ENCODE measurements around the gene FXYD2.

The FXYD2 gene

DNA sequence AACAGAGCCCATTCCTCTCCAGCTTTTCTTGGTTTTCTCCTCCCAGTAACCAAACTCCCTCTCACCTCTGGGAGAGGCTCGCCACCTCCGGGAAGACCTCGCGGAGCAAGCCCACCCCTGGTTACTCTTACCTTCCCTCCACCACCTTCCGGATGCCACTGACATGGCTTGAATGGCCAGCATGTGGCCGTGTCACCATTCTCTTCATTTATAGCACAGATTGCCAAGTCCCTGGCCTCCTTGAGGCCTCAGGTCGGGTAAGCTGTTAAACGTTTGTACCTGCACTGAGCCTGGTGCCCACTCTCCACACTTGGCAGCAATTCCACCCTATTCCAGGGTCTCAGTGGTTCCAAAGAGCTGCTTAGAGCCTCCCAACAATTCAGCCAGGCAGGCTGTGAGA is 8.0 kb upstream of the FXYD2 start:
- H3K27me3 ChIP-seq, result peaks cover 0 to 58% of the 10 kb centered on the region in 2 donors
- peak; percentile 9 to 52 for DNase-seq
- TF ChIP-seq, protein P1, sequence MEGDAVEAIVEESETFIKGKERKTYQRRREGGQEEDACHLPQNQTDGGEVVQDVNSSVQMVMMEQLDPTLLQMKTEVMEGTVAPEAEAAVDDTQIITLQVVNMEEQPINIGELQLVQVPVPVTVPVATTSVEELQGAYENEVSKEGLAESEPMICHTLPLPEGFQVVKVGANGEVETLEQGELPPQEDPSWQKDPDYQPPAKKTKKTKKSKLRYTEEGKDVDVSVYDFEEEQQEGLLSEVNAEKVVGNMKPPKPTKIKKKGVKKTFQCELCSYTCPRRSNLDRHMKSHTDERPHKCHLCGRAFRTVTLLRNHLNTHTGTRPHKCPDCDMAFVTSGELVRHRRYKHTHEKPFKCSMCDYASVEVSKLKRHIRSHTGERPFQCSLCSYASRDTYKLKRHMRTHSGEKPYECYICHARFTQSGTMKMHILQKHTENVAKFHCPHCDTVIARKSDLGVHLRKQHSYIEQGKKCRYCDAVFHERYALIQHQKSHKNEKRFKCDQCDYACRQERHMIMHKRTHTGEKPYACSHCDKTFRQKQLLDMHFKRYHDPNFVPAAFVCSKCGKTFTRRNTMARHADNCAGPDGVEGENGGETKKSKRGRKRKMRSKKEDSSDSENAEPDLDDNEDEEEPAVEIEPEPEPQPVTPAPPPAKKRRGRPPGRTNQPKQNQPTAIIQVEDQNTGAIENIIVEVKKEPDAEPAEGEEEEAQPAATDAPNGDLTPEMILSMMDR (IDR thresholded peaks at IDR 0.05), result no peak
- H3K4me1 ChIP-seq, result peaks cover 0 to 2% (median 0%) of the 10 kb centered on the region in 4 donors
- H3K4me3 ChIP-seq, result no peak overlapping the region
- H3K9me3 ChIP-seq, result no peaks in the 10 kb centered on the region
- no peak overlapping the region for H3K27ac ChIP-seq
- no peaks in the 10 kb centered on the region for H3K36me3 ChIP-seq
- intact Hi-C loops (cut with DNase I; ENCODE audit: low total_unique reads), result no loop called here

DNA sequence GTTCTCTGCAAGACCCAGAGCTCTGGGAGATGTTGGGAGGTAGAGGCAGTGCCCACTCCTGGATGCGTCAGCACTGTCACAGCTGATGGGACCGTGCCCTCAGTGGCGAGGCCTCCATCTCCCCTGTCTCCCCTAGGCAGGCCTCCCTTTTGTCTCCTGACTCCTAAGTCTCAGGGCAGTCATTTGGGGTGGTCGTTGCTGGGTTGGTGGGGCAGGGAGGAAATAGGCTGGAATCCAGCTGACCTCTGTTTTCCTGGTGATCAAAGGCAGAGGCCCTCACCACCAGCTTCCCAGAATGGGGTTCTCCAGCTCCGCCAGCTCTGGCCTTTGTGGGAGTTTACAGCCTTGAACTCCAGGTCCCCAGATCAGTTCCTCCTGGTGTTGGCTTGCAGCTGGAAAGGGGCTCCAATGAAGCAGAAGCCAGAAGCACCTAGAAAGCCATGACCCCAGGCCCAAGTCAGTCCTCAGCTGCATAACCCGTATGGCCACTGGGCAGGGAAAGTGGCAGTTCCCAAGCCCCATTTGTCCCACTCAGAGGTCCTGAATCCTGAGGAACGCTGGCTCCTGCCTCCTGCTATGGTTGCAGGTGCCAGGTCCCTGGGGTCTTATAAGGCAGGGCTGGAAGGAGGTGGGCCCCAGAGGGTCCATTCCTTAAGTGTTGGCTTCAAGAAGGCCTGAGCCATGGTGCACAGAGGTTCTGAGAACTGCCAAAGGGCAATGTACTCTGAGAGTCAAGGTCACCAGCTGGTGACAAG is 7.3 kb upstream of the FXYD2 start:
- H3K9me3 ChIP-seq, result no peaks in the 10 kb centered on the region
- H3K27me3 ChIP-seq, result peaks cover 0 to 59% of the 10 kb centered on the region in 2 donors
- TF ChIP-seq, protein P1 (IDR thresholded peaks at IDR 0.05), result no peak
- H3K27ac ChIP-seq, result no peak overlapping the region
- peaks cover 0 to 2% (median 0%) of the 10 kb centered on the region in 4 donors for H3K4me1 ChIP-seq
- no peak overlapping the region for H3K4me3 ChIP-seq
- DNase-seq, result peak; percentile 14 to 48
- H3K36me3 ChIP-seq, result no peaks in the 10 kb centered on the region
- intact Hi-C loops (cut with DNase I; ENCODE audit: low total_unique reads), result no loop called here

DNA sequence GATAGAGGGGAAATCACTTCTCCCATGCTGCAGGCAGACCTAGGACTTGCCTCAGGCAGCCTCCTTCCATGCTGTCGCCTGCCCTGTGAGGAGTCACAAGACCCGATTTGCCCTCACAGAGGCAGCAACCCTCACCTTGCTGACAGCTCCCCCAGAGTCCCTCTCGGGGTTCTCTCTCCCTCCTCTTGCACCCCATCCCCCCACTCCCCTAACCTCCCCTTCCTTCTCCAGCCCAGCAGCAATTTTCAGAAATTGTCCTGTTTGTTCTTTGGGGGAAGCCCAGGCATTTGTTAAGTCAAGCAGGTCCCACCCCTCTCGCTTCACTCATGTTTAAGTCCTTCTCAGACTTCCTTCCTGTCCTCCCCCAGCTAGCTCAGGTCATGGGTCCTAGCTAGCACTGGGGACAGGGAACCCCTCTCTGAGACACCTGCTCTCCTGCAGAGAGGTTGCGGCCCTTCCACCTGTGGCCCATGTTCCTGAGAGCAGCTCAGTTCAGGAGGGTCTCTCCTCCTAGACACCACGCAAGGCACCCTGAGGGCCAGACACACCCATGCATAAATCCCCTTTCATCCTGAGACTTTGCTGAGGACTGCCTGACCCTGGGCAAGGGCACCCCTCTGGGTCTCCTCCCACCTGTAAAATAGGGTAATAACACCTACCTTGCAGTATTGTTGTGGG is 6.3 kb upstream of the FXYD2 start:
- intact Hi-C loops (cut with DNase I; ENCODE audit: low total_unique reads), result no loop called here
- no peaks in the 10 kb centered on the region for H3K36me3 ChIP-seq
- DNase-seq, result peak; percentile 21 to 43
- no peak overlapping the region for H3K27ac ChIP-seq
- no peaks in the 10 kb centered on the region for H3K9me3 ChIP-seq
- no peak overlapping the region for H3K4me3 ChIP-seq
- TF ChIP-seq, protein P1 (IDR thresholded peaks at IDR 0.05), result no peak
- H3K4me1 ChIP-seq, result peaks cover 0 to 2% (median 0%) of the 10 kb centered on the region in 4 donors
- H3K27me3 ChIP-seq, result peaks cover 0 to 51% of the 10 kb centered on the region in 2 donors

DNA sequence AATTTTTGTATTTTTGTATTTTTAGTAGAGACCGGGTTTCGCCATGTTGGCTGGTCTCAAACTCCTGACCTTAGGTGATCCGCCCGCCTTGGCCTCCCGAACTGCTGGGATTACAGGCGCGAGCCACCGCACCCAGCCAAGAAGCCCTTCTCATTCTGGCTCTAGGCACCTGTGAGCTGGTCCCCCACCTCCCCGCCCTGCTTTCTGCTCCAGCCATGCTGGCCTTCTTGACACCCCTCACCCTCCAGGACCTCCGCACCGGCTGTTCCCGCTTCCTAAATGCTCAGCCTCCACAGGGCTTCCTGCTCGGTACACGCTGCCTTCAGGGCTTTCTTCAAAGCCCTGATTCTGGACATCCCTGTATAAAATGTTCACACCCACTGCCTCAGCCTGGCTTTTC is 5.5 kb upstream of the FXYD2 start:
- Histone ChIP-seq H3K4me1 (peaks cover 0 to 2% (median 0%) of the 10 kb centered on the region in 4 donors), H3K27me3 (peaks cover 0 to 51% of the 10 kb centered on the region in 2 donors), H3K27ac (no peak overlapping the region), H3K4me3 (no peak overlapping the region), H3K36me3 (no peaks in the 10 kb centered on the region), H3K9me3 (no peaks in the 10 kb centered on the region)
- TF ChIP-seq, protein P1 (IDR thresholded peaks at IDR 0.05), result no peak
- intact Hi-C loops (cut with DNase I; ENCODE audit: low total_unique reads), result no loop called here
- peak in 1 of 2 donors; percentile 39 for DNase-seq

DNA sequence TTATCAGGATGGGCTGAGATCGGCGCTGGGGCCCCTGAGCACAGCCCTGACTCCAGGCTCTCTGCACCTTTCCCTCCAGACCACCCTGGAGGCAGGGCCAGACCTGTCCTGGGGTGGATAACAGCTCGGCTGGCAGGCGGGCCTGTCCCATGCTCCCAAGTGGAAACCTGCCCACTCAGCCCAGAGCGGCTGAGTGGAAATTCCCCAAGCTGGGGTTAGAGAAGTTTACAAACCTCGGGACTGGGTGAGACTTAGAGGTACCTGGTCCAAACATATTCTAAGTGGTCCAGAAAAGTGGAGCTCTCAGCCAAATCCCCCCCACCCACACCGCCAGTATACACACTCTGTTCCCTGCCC is 4.8 kb upstream of the FXYD2 start:
- TF ChIP-seq, protein P1 (IDR thresholded peaks at IDR 0.05), result no peak
- Histone ChIP-seq H3K27ac (no peak overlapping the region), H3K9me3 (no peaks in the 10 kb centered on the region), H3K27me3 (peaks cover 0 to 49% of the 10 kb centered on the region in 2 donors), H3K4me1 (peaks cover 0 to 3% (median 1%) of the 10 kb centered on the region in 4 donors), H3K4me3 (no peak overlapping the region), H3K36me3 (no peaks in the 10 kb centered on the region)
- intact Hi-C loops (cut with DNase I; ENCODE audit: low total_unique reads), result no loop called here
- peak in 1 of 2 donors; percentile 62 for DNase-seq

Data from tibial artery (tissue), 4 donors.